Activated naive CD4-positive, alpha-beta T cell (primary cell): ENCODE measurements around the gene THBS3.
"Not testable (repeated sequence)": the region's sequence is repeated elsewhere in the genome, so short reads cannot be mapped to it uniquely, and the experiment has no call there.

Source experiments
- DNase-seq, 4 experiments: peaks; one replicate each; lab custom pipeline; 2025; lab: John Stamatoyannopoulos, UW

THBS3 gene

GRCh38 chr1:155207806-155208540 is at the start of gene THBS3:
Gene THBS3, minus strand, starts transcription at chr1:155207897. Its CDS starts 21 bp downstream, at chr1:155207876.
- DNase-seq, result no peak

GRCh38 chr1:155256058-155256852 is 48.6 kb upstream of the THBS3 start:
- no peak for DNase-seq

- peak; percentile 35 to 62 (median 42) for DNase-seq
Observed at GRCh38 chr1:155255243-155256007, 47.7 kb upstream of the THBS3 start, which contains the start of gene ENTREP3. Gene ENTREP3, minus strand, starts transcription at chr1:155255483. Its CDS starts 606 bp downstream, at chr1:155254877.

- no peak for DNase-seq
Observed at GRCh38 chr1:155254714-155255242, 47.1 kb upstream of the THBS3 start.

GRCh38 chr1:155254228-155254713 is 46.6 kb upstream of the THBS3 start:
- DNase-seq, result no peak

- DNase-seq, result no peak
Observed at GRCh38 chr1:155253797-155254196, 46.1 kb upstream of the THBS3 start.

GRCh38 chr1:155253208-155253607 is 45.5 kb upstream of the THBS3 start:
- no peak for DNase-seq

GRCh38 chr1:155251566-155251965 is 43.9 kb upstream of the THBS3 start:
- DNase-seq, result no peak

- DNase-seq, result peak; percentile 91 to 98 (median 98)
Observed at GRCh38 chr1:155250633-155251449, 43.1 kb upstream of the THBS3 start.

GRCh38 chr1:155250246-155250632 is 42.5 kb upstream of the THBS3 start:
- DNase-seq, result no peak

GRCh38 chr1:155247667-155248553 is 40.2 kb upstream of the THBS3 start:
- DNase-seq, result no peak

- DNase-seq, result not testable (repeated sequence)
Observed at GRCh38 chr1:155246796-155247195, 39.1 kb upstream of the THBS3 start.

GRCh38 chr1:155245163-155245524 is 37.4 kb upstream of the THBS3 start:
- no peak for DNase-seq

GRCh38 chr1:155244368-155245162 is 36.9 kb upstream of the THBS3 start:
- DNase-seq, result peak; percentile 72 to 90 (median 84)

GRCh38 chr1:155242805-155243358 is 35.2 kb upstream of the THBS3 start:
- DNase-seq, result no peak

- DNase-seq, result no peak
Observed at GRCh38 chr1:155241841-155242264, 34.2 kb upstream of the THBS3 start.

GRCh38 chr1:155241069-155241679 is 33.5 kb upstream of the THBS3 start:
- DNase-seq, result peak in 2 of 4 experiments; percentile 29 to 33

GRCh38 chr1:155236451-155236850 is 28.8 kb upstream of the THBS3 start:
- no peak for DNase-seq
